Measurements from ENCODE around the gene POLG. TPM values are rescaled to one million over a fixed set of nuclear protein-coding genes. Genes with fewer than 3 reads are reported as not detected.

The POLG gene
- total RNA-seq, 1 experiment from 2014 or later: 63.1 TPM

DNA sequence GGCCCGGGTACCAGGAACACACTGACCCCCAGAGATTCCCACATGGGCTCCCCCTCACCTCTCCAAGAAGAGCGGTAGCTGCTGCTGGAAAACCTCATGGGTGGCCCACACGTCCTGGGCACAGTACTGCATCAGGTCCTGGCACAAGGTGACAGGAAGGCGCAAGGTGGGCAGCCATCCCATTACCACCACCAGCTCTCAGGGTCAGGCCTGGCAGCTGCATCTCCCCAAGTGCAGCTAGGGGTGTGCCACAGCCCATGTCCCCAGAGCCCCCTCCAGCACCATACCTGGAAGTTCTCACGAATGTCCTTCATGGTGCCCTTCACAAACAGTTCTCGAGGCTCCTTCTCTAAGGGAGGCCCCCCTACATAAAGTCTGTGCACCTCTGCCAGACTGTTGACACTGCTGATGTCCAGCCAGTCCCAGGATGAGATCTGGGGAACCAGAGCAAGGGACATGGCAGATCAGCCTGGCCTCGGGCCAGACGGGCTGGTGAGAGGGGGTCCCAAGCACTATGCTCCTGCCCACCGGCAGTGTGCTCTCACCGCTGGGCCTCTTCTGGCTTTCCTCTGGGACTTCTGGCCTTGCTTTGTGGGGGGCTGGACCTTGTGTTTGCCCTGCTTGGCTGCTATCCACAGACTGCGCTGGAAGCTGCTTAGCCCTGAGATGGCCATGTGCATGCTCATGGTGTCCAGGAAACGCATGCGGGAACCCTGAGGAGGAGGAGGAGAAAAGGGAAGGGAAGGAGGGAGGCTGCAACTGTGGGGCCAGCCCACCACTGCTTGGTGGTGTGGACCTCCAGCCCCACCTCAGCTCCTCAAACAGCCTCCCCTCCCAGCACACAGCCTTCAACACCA, 6.0 kb downstream of the POLG start:
- no TSS peak for BruUV-seq (replicated peaks)
- Histone ChIP-seq H3K4me1 (0 out of 2 replicates have a peak, but pooled peaks cover 3% of the 10 kb centered on the region), H3K9me3 (no peaks in the 10 kb centered on the region), H3K4me3 (ENCODE audit: low read depth, low read length) (no peak overlapping the region), H3K27me3 (replicated peaks; ENCODE audit: control insufficient read depth, insufficient read depth, low read length) (no peaks in the 10 kb centered on the region), H3K36me3 (ENCODE audit: control insufficient read depth, insufficient read depth, low read length) (peaks cover 12% of the 10 kb centered on the region)
- ChIA-PET POLR2A (no interaction called here), CTCF (no interaction called here)
- Mint-ChIP-seq H3K4me1 (ENCODE audit: low read depth, unreplicated experiment) (peaks cover 15% of the 10 kb centered on the region), H3K27me3 (ENCODE audit: insufficient read depth, unreplicated experiment) (no peaks in the 10 kb centered on the region), H3K36me3 (ENCODE audit: insufficient read depth, unreplicated experiment) (peaks cover 78% of the 10 kb centered on the region), H3K27ac (ENCODE audit: unreplicated experiment) (no peak overlapping the region), H3K9me3 (ENCODE audit: unreplicated experiment) (no peaks in the 10 kb centered on the region), H3K4me3 (ENCODE audit: unreplicated experiment) (no peak overlapping the region)
- TF ChIP-seq, protein P1, sequence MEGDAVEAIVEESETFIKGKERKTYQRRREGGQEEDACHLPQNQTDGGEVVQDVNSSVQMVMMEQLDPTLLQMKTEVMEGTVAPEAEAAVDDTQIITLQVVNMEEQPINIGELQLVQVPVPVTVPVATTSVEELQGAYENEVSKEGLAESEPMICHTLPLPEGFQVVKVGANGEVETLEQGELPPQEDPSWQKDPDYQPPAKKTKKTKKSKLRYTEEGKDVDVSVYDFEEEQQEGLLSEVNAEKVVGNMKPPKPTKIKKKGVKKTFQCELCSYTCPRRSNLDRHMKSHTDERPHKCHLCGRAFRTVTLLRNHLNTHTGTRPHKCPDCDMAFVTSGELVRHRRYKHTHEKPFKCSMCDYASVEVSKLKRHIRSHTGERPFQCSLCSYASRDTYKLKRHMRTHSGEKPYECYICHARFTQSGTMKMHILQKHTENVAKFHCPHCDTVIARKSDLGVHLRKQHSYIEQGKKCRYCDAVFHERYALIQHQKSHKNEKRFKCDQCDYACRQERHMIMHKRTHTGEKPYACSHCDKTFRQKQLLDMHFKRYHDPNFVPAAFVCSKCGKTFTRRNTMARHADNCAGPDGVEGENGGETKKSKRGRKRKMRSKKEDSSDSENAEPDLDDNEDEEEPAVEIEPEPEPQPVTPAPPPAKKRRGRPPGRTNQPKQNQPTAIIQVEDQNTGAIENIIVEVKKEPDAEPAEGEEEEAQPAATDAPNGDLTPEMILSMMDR (IDR thresholded peaks at IDR 0.05; ENCODE audit: insufficient read depth in 1 of 2, low read depth in 1 of 2, low read length in 1 of 2, severe bottlenecking in 1 of 2, unreplicated experiment in 1 of 2): no peak
- intact Hi-C loops (cut with micrococcal nuclease; ENCODE audit: unreplicated experiment): no loop called here
- DNase-seq: no peak

DNA sequence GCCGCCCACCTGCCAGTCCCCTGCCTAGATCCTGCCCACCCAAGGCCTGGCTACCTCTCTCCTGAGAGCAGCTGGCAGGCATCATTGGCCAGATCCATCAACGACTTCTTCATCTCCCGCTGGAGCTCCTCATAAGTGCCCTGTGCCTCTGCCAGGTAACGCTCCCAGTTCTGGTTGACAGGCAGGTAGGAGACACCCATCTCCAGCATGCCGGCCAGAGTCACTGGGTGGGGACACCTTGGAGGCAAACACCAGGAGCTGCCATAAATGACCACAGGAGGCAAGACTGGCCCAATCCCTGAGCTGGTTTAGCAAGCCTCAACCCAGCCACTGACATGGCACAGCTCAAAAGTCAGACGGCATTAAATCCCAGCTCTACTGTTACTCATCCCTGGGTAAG, 7.5 kb downstream of the POLG start:
- peaks cover 10% of the 10 kb centered on the region for H3K36me3 ChIP-seq (ENCODE audit: control insufficient read depth, insufficient read depth, low read length)
- H3K9me3 ChIP-seq: no peaks in the 10 kb centered on the region
- DNase-seq: no peak
- TF ChIP-seq, protein P1 (IDR thresholded peaks at IDR 0.05; ENCODE audit: insufficient read depth in 1 of 2, low read depth in 1 of 2, low read length in 1 of 2, severe bottlenecking in 1 of 2, unreplicated experiment in 1 of 2): no peak
- no peak overlapping the region for H3K4me3 ChIP-seq (ENCODE audit: low read depth, low read length)
- ChIA-PET CTCF (no interaction called here), POLR2A (no interaction called here)
- H3K27me3 ChIP-seq (replicated peaks; ENCODE audit: control insufficient read depth, insufficient read depth, low read length): no peaks in the 10 kb centered on the region
- Mint-ChIP-seq H3K36me3 (ENCODE audit: insufficient read depth, unreplicated experiment) (peaks cover 84% of the 10 kb centered on the region), H3K4me3 (ENCODE audit: unreplicated experiment) (no peak overlapping the region), H3K4me1 (ENCODE audit: low read depth, unreplicated experiment) (peaks cover 7% of the 10 kb centered on the region), H3K27me3 (ENCODE audit: insufficient read depth, unreplicated experiment) (no peaks in the 10 kb centered on the region), H3K9me3 (ENCODE audit: unreplicated experiment) (no peaks in the 10 kb centered on the region), H3K27ac (ENCODE audit: unreplicated experiment) (no peak overlapping the region)
- no TSS peak for BruUV-seq (replicated peaks)
- intact Hi-C loops (cut with micrococcal nuclease; ENCODE audit: unreplicated experiment): no loop called here
- no peaks in the 10 kb centered on the region for H3K4me1 ChIP-seq

DNA sequence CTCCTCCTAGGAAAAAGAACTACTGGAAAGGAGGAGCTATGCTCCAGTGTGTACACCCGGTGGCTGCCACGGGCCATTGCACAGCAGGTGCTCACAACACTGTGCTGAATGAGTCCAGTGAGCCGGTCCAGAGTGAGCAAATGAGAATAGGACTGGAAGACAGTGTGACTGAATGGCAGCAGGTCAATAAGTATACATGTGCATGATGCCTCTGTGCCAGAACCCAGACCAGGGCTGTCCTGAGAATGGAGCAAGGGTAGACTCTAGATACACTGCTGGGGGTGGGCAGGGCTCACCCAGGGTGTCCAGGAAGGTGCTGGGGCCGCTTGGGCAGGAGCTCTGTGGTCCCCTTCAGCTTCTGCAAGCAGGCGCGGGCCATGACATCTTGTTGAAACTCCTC, 8.3 kb downstream of the POLG start:
- CTCF ChIA-PET: no interaction called here
- Histone ChIP-seq H3K27me3 (replicated peaks; ENCODE audit: control insufficient read depth, insufficient read depth, low read length) (no peaks in the 10 kb centered on the region), H3K36me3 (ENCODE audit: control insufficient read depth, insufficient read depth, low read length) (peaks cover 10% of the 10 kb centered on the region), H3K9me3 (no peaks in the 10 kb centered on the region), H3K4me3 (ENCODE audit: low read depth, low read length) (no peak overlapping the region), H3K4me1 (no peaks in the 10 kb centered on the region)
- POLR2A ChIA-PET: no interaction called here
- BruUV-seq (replicated peaks): no TSS peak
- DNase-seq: no peak
- intact Hi-C loops (cut with micrococcal nuclease; ENCODE audit: unreplicated experiment): no loop called here
- Mint-ChIP-seq H3K4me3 (ENCODE audit: unreplicated experiment) (no peak overlapping the region), H3K36me3 (ENCODE audit: insufficient read depth, unreplicated experiment) (peaks cover 84% of the 10 kb centered on the region), H3K27ac (ENCODE audit: unreplicated experiment) (no peak overlapping the region), H3K4me1 (ENCODE audit: low read depth, unreplicated experiment) (no peaks in the 10 kb centered on the region), H3K27me3 (ENCODE audit: insufficient read depth, unreplicated experiment) (no peaks in the 10 kb centered on the region), H3K9me3 (ENCODE audit: unreplicated experiment) (no peaks in the 10 kb centered on the region)
- TF ChIP-seq, protein P1 (IDR thresholded peaks at IDR 0.05; ENCODE audit: insufficient read depth in 1 of 2, low read depth in 1 of 2, low read length in 1 of 2, severe bottlenecking in 1 of 2, unreplicated experiment in 1 of 2): no peak

All from Caco-2 (cell line).